K562 (cell line): ENCODE results near the gene ATM. TPM values are rescaled to one million over a fixed set of nuclear protein-coding genes. Genes with fewer than 3 reads are reported as not detected.

Source experiments
- AFF4 ChIP-seq: sonication (generic); formaldehyde crosslinking; IDR thresholded peaks from 2 replicates; pipeline ENCODE4 v1.8.0; 2023; ENCODE audit warnings: mild to moderate bottlenecking, missing genetic modification reagents
- HIVEP1 ChIP-seq: fragments of 250-450 bp; sonication (Bioruptor Pico); IDR thresholded peaks from 2 replicates; pipeline ENCODE4 v1.4.0; 2020; ENCODE audit warnings: mild to moderate bottlenecking
- MCM5 ChIP-seq: fragments of 450-650 bp; IDR thresholded peaks from 2 replicates; pipeline ENCODE4 v1.6.1; 2016; ENCODE audit warnings: low read depth
- MTA2 ChIP-seq: fragments of 450-650 bp; IDR thresholded peaks from 2 replicates; pipeline ENCODE4 v1.6.1; 2016; ENCODE audit warnings: low read depth
- SMARCB1 ChIP-seq: IDR thresholded peaks from 2 replicates; pipeline ENCODE4 v1.6.1; 2011; ENCODE audit warnings: improper control_type of control experiment, low read depth; ENCODE audit not compliant: insufficient read length
- STAT6 ChIP-seq: sonication (generic); formaldehyde crosslinking; IDR thresholded peaks from 2 replicates; pipeline ENCODE4 v1.8.1; 2023; ENCODE audit warnings: mild to moderate bottlenecking, missing genetic modification reagents
- YY1 ChIP-seq, 3 experiments: IDR thresholded peaks; 2 replicates each; pipeline ENCODE4 v1.6.1; 2011; ENCODE audit warnings: low read length in 2 of 3, mild to moderate bottlenecking in 2 of 3, moderate library complexity in 2 of 3, borderline replicate concordance in 1 of 3, control low read depth in 1 of 3, low read depth in 1 of 3; ENCODE audit not compliant: insufficient read depth in 3 of 3, insufficient replicate concordance in 2 of 3, control insufficient read depth in 1 of 3, insufficient read length in 1 of 3; ENCODE audit errors: extremely low read depth in 1 of 3
- ZBTB8A ChIP-seq: fragments of 450-650 bp; IDR thresholded peaks from 2 replicates; pipeline ENCODE4 v1.6.1; 2018; ENCODE audit warnings: mild to moderate bottlenecking, moderate library complexity; ENCODE audit not compliant: partially characterized antibody
- ZC3H4 ChIP-seq: sonication (generic); formaldehyde crosslinking; IDR thresholded peaks from 2 replicates; pipeline ENCODE4 v1.9.0; 2021; ENCODE audit warnings: missing genetic modification reagents, borderline replicate concordance
- ZNF239 ChIP-seq: fragments of 250-450 bp; sonication (Bioruptor Pico); IDR thresholded peaks from 2 replicates; pipeline ENCODE4 v1.4.0; 2020; ENCODE audit warnings: mild to moderate bottlenecking
- polyA plus RNA-seq, 8 experiments: library from polyadenylated mRNA; depleted of rRNA in 4 of 8; stranded (reverse) in 5 of 8; unstranded in 3 of 8; fragments of >200 nt; fragmentation: Nextera tagmentation in 2 of 8; fragmentation: Illumina TruSeq in 1 of 8; extraction: Ambion mirVana in 2 of 8; extraction: Trizol in 1 of 8; gene quantifications; 2 replicates each; pipeline versions ENCODE4 v1.2.1 to v1.2.3, GENCODE V29; 2011 to 2014; ENCODE audit warnings: inconsistent platforms in 1 of 8, missing spikeins in 1 of 8
- total RNA-seq, 7 experiments: library from RNA; depleted of rRNA in 6 of 7; stranded (reverse); fragments of >200 nt in 6 of 7; fragmentation: Illumina TruSeq in 2 of 7; extraction: Trizol in 2 of 7; gene quantifications; 2 replicates each; pipeline versions ENCODE4 v1.2.1 to v1.2.3, GENCODE V29; 2011 to 2021; ENCODE audit warnings: low replicate concordance in 1 of 7

ATM gene
- total and polyA plus RNA-seq, 9 of the 15 experiments (the other 6 are each of a cell fraction or from before 2014, with no cell fraction given) = 8.3 to 46.8 (median 26.2) TPM

- no peak for TF ChIP-seq STAT6
- TF ChIP-seq MCM5 = no peak
- no peak for TF ChIP-seq AFF4 (CRISPR knock-in tag)
- TF ChIP-seq ZBTB8A = no peak
- TF ChIP-seq SMARCB1 = no peak
- no peak for TF ChIP-seq ZC3H4
- TF ChIP-seq HIVEP1 (CRISPR knock-in tag) = no peak
- TF ChIP-seq ZNF239 (CRISPR knock-in tag) = no peak
- no peak for TF ChIP-seq YY1 (IDR thresholded peaks at IDR 0.05; ENCODE audit: borderline replicate concordance in 1 of 3, control insufficient read depth in 1 of 3, extremely low read depth in 1 of 3, insufficient read depth in 3 of 3, insufficient read length in 1 of 3, insufficient replicate concordance in 2 of 3, low read depth in 1 of 3, low read length in 2 of 3)
- no peak for TF ChIP-seq MTA2
Measured at GRCh38 chr11:108289699-108290098, 66.8 kb downstream of the ATM start (continued).
